Measurements from ENCODE around the gene GALNT15. TPM values are rescaled to one million over a fixed set of nuclear protein-coding genes. Genes with fewer than 3 reads are reported as not detected.

The GALNT15 gene
- polyA plus RNA-seq, 1 experiment = 5.4 TPM

GRCh38 chr3:16132928-16133327, 41.6 kb upstream of the GALNT15 start:
- CTCF ChIA-PET = interaction anchor here (0.6 to 2.8 kb wide), 3 partner anchors 45 to 83 kb away, joined by 3 to 8 read pairs (median 7); no protein-coding TSS in a partner anchor
- POLR2A ChIA-PET = no interaction called here
- Histone ChIP-seq H3K36me3 (ENCODE audit: control insufficient read depth, insufficient read depth, low read length) (no peaks in the 10 kb centered on the region), H3K4me3 (ENCODE audit: low read depth, low read length) (no peak overlapping the region), H3K27me3 (ENCODE audit: control insufficient read depth, insufficient read depth, low read length) (no peaks in the 10 kb centered on the region)
- no peak for TF ChIP-seq CTCF (IDR thresholded peaks at IDR 0.05; ENCODE audit: insufficient read depth, low read depth, low read length)
- no peak for DNase-seq (ENCODE audit: low read depth)

- ChIA-PET CTCF (interaction anchor here (0.7 to 2.8 kb wide), 5 partner anchors 19 to 85 kb away, joined by 3 to 8 read pairs (median 3); partner anchors contain the start of gene GALNT15), POLR2A (interaction anchor here (1.1 kb wide), 1 partner anchor 10 kb away, joined by 3 read pairs; no protein-coding TSS in a partner anchor)
- TF ChIP-seq CTCF (IDR thresholded peaks at IDR 0.05; ENCODE audit: insufficient read depth, low read depth, low read length) = no peak
- no peak for DNase-seq (ENCODE audit: low read depth)
- no peak overlapping the region for H3K4me3 ChIP-seq (ENCODE audit: low read depth, low read length)
- H3K36me3 ChIP-seq (ENCODE audit: control insufficient read depth, insufficient read depth, low read length) = no peaks in the 10 kb centered on the region
- H3K27me3 ChIP-seq (ENCODE audit: control insufficient read depth, insufficient read depth, low read length) = no peaks in the 10 kb centered on the region
Measured at GRCh38 chr3:16134173-16134928, 40.1 kb upstream of the GALNT15 start.

GRCh38 chr3:16136055-16136454, 38.4 kb upstream of the GALNT15 start:
- no peak overlapping the region for H3K4me3 ChIP-seq (ENCODE audit: low read depth, low read length)
- CTCF ChIA-PET = interaction anchor here (0.8 to 1.7 kb wide), 3 partner anchors 11 to 75 kb away, joined by 3 to 6 read pairs (median 3); no protein-coding TSS in a partner anchor
- H3K27me3 ChIP-seq (ENCODE audit: control insufficient read depth, insufficient read depth, low read length) = no peaks in the 10 kb centered on the region
- H3K36me3 ChIP-seq (ENCODE audit: control insufficient read depth, insufficient read depth, low read length) = no peaks in the 10 kb centered on the region
- no peak for TF ChIP-seq CTCF (IDR thresholded peaks at IDR 0.05; ENCODE audit: insufficient read depth, low read depth, low read length)
- DNase-seq (ENCODE audit: low read depth) = no peak
- POLR2A ChIA-PET = no interaction called here

GRCh38 chr3:16137044-16137443, 37.4 kb upstream of the GALNT15 start:
- DNase-seq (ENCODE audit: low read depth) = no peak
- Histone ChIP-seq H3K27me3 (ENCODE audit: control insufficient read depth, insufficient read depth, low read length) (no peaks in the 10 kb centered on the region), H3K4me3 (ENCODE audit: low read depth, low read length) (no peak overlapping the region), H3K36me3 (ENCODE audit: control insufficient read depth, insufficient read depth, low read length) (no peaks in the 10 kb centered on the region)
- TF ChIP-seq CTCF (IDR thresholded peaks at IDR 0.05; ENCODE audit: insufficient read depth, low read depth, low read length) = no peak
- ChIA-PET POLR2A (no interaction called here), CTCF (interaction anchor here (1.7 kb wide), 1 partner anchor 10 kb away, joined by 6 read pairs; no protein-coding TSS in a partner anchor)

- Histone ChIP-seq H3K27me3 (ENCODE audit: control insufficient read depth, insufficient read depth, low read length) (no peaks in the 10 kb centered on the region), H3K36me3 (ENCODE audit: control insufficient read depth, insufficient read depth, low read length) (no peaks in the 10 kb centered on the region), H3K4me3 (ENCODE audit: low read depth, low read length) (no peak overlapping the region)
- no peak for DNase-seq (ENCODE audit: low read depth)
- POLR2A ChIA-PET = no interaction called here
- TF ChIP-seq CTCF (IDR thresholded peaks at IDR 0.05; ENCODE audit: insufficient read depth, low read depth, low read length) = no peak
- CTCF ChIA-PET = no interaction called here
Measured at GRCh38 chr3:16137977-16138376, 36.5 kb upstream of the GALNT15 start.

Measured in BJ (cell line).